HG03159 (cell line): Measurements from ENCODE around the gene CHI3L1.

Experiments
- ATAC-seq: cut with Tn5 transposase; IDR thresholded peaks from one replicate; pipeline ENCODE4 v1.9.1; 2021; ENCODE audit warnings: mild to moderate bottlenecking, moderate library complexity; ENCODE audit not compliant: unreplicated experiment

The CHI3L1 gene

DNA sequence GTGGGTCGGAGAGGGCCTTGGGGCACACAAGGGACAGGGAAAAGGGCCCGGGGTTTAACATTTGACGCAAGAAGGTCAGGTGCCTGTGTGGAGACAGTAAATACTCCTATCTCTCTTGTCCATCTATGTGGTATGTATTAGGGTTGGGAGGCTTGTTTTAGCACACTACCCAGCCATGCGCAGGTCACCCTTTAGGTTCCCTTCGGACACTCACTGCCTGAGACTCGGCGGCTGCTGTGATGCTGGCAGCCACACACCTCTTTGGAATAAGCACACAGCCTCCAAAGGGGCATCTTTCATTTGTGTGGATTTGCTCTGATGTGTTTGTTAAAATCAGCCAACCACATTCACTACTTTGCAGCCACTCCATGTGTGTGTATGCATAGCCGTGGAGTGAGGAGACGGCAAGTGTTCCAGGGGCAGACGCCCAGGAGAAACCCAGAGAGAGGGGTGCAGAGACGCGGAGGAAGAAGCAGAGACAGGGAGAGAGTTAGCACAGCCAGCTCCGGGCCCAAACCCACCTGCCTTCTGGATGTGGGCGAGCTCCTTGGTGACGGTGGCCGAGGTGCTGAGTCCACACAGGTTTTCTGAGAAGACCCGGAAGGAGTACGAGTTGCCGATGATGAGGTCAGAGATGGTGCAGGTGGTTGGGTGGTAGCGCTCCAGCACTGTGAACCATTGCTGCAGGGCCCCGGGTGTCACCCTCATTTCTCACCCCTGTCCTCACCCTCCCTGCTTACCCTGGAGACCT lies 16.6 kb downstream of the CHI3L1 start:
- no peak for ATAC-seq

DNA sequence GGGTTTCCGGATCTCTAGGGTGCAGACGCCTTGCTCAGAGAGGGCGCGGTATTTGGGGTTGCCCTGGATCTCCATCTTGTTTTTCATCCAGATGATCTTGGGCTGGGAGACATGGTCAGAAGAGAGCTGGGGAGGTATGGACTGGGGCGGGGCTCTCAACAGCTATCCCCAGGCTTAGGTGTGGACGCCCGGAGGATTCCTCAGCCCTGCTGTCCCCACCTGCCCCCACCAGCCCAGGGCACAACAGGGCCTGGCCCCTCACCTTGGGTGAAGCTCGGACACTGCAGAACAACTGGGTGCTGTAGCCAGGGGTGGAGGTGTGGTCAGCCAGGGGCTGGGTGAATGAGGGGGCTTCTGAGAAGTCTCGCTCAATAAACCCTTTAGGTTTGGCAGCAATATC lies 17.5 kb downstream of the CHI3L1 start:
- ATAC-seq, result no peak

DNA sequence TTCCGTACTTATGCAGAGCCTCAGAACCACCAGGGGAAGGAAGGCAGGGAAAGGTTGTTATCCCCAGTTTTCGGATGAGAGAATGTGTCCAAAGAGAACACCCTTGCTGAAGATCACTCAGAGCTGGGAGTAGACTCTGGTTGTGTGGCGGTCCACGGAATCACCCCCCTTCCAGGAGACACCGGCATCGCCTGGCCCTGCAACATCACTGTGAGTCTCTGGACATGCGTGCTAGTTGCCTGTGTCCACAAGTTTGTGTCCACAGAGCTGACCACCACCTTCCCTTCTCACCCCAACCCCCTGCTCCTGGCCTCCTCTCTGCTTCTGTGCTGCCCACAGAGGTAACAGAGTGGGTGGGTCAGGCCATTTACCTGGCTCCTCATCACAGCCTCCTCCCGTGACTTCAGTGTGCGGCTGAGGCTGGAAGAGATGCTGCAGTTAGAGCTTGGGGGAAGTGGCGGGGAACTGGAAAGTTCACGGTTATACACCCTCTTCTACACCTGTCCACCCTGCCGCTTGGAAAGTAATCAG lies 18.2 kb downstream of the CHI3L1 start:
- ATAC-seq, result no peak

- ATAC-seq, result no peak
Measured at GRCh38 chr1:203167913-203168200, 18.6 kb downstream of the CHI3L1 start.

- ATAC-seq, result no peak
Measured at GRCh38 chr1:203167026-203167912, 19.2 kb downstream of the CHI3L1 start.

GRCh38 chr1:203166192-203166940 lies 20.1 kb downstream of the CHI3L1 start:
- no peak for ATAC-seq

DNA sequence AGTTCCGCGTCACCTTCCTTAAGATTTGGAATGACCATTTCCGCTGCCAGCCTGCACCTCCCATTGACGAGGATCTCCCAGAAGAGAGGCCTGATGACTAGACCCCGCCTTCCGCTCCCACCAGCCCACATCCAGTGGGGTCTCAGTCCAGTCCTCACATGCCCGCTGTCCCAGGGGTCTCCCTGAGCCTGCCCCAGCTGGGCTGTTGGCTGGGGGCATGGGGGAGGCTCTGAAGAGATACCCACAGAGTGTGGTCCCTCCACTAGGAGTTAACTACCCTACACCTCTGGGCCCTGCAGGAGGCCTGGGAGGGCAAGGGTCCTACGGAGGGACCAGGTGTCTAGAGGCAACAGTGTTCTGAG lies 20.7 kb downstream of the CHI3L1 start:
- no peak for ATAC-seq

- no peak for ATAC-seq
Measured at GRCh38 chr1:203165101-203165799, 21.3 kb downstream of the CHI3L1 start.

- ATAC-seq, result no peak
Measured at GRCh38 chr1:203163891-203164635, 22.4 kb downstream of the CHI3L1 start.

- ATAC-seq, result no peak
Measured at GRCh38 chr1:203162403-203162802, 24.1 kb downstream of the CHI3L1 start.

GRCh38 chr1:203161703-203162102 lies 24.8 kb downstream of the CHI3L1 start:
- no peak for ATAC-seq

- ATAC-seq, result no peak
Measured at GRCh38 chr1:203161175-203161574, 25.3 kb downstream of the CHI3L1 start.

- ATAC-seq, result no peak
Measured at GRCh38 chr1:203159844-203160243, 26.7 kb downstream of the CHI3L1 start.

DNA sequence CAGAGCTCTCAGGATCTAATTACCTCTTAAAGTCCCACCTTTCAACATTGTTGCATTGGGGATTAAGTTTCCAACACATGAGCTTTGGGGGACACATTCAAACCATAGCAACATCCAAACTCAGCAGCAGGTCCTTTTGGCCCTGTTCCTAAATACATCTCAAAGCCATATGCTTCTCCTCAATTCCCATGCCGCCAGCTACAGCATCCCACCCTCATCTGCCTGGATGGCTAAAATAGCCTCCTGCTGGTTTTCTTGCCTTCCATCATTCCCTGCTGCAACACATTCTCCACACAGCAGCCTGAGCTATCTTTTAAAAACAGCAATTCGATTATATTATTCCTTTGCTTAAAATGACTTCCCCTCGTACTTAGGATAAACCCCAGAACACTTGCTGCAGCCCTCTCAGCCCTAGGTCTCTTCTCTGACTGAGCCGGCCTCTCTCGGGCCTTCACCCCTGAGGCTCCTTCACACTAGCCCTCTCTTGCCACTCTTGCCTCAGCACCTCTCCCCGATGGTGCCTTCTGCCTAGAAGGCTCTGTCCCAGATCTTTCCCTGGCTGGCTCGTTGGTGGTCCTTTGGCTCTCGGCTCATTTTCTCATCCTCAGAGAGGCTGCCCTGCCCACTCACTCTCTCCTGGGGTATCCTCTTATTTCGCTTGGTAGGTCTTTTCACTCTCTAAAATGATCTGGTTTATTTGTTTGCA lies 27.4 kb downstream of the CHI3L1 start:
- ATAC-seq, result no peak

GRCh38 chr1:203158423-203158822 lies 28.1 kb downstream of the CHI3L1 start:
- no peak for ATAC-seq

GRCh38 chr1:203156280-203156679 lies 30.2 kb downstream of the CHI3L1 start:
- no peak for ATAC-seq

GRCh38 chr1:203153989-203154821 lies 32.3 kb downstream of the CHI3L1 start:
- no peak for ATAC-seq
